GM23248 (cell line): Measurements from ENCODE around the gene ALPL.

Source experiments
- EZH2 ChIP-seq: fragments of 200-600 bp; sonication (generic); IDR thresholded peaks from 2 replicates; pipeline ENCODE4 v1.6.1; 2018; ENCODE audit warnings: antibody characterized with exemption, mild to moderate bottlenecking; ENCODE audit not compliant: insufficient read depth, poor library complexity, severe bottlenecking
- EZH2phosphoT487 ChIP-seq: fragments of 200-600 bp; sonication (generic); IDR thresholded peaks from 2 replicates; pipeline ENCODE4 v1.6.1; 2018; ENCODE audit warnings: antibody characterized with exemption, moderate library complexity, mild to moderate bottlenecking, low read depth; ENCODE audit not compliant: insufficient read depth

GRCh38 chr1:21495225-21495820 lies 13.9 kb upstream of the ALPL start:
- TF ChIP-seq EZH2 = no peak
- no peak for TF ChIP-seq EZH2phosphoT487
